ENCODE data around the gene UQCC3. TPM values are rescaled to one million over a fixed set of nuclear protein-coding genes. Genes with fewer than 3 reads are reported as not detected.

Gene UQCC3, protein sequence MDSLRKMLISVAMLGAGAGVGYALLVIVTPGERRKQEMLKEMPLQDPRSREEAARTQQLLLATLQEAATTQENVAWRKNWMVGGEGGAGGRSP
- total RNA-seq: 10 to 100 TPM in 1 of 2 donors, 1 to 10 TPM in 1; 9.2 to 11.1 TPM
- polyA plus RNA-seq (2013, experiment 1 of 2): 11.0 TPM
- 9.7 TPM for polyA plus RNA-seq (2013, experiment 2 of 2)
- long read RNA-seq, experiment 1, transcript UQCC3-201 (2 exons, 1,947 nt): major isoform, 23 of 25 reads
- long read RNA-seq, experiment 1, partial matches to known transcripts: 1 of 25 reads
- long read RNA-seq, experiment 1, other reads (novel, unspliced or antisense): 1 of 25 reads
- long read RNA-seq, experiment 2, transcript UQCC3-201 (2 exons, 1,947 nt): major isoform, 14 of 16 reads
- long read RNA-seq, experiment 2, partial matches to known transcripts: 0 of 16 reads
- long read RNA-seq, experiment 2, other reads (novel, unspliced or antisense): 2 of 16 reads
- long read RNA-seq, experiment 3, transcript UQCC3-201 (2 exons, 1,947 nt): major isoform, 15 of 17 reads
- long read RNA-seq, experiment 3, partial matches to known transcripts: 0 of 17 reads
- long read RNA-seq, experiment 3, other reads (novel, unspliced or antisense): 2 of 17 reads
- long read RNA-seq, experiment 4, partial matches to known transcripts: 0 of 2 reads
- long read RNA-seq, experiment 4, other reads (novel, unspliced or antisense): 0 of 2 reads

DNA sequence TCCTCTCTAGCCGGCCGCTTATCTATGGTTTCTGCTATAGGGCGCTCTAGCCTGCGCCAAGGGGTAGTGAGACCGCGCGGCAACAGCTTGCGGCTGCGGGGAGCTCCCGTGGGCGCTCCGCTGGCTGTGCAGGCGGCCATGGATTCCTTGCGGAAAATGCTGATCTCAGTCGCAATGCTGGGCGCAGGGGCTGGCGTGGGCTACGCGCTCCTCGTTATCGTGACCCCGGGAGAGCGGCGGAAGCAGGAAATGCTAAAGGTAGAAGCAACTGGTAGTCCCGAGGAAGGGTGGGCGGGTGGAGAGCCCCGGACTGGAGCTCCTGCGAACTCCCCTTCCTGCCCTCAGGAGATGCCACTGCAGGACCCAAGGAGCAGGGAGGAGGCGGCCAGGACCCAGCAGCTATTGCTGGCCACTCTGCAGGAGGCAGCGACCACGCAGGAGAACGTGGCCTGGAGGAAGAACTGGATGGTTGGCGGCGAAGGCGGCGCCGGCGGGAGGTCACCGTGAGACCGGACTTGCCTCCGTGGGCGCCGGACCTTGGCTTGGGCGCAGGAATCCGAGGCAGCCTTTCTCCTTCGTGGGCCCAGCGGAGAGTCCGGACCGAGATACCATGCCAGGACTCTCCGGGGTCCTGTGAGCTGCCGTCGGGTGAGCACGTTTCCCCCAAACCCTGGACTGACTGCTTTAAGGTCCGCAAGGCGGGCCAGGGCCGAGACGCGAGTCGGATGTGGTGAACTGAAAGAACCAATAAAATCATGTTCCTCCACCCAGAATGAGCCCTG, at the start of gene UQCC3, which contains the start of gene LBHD1:
TSS of gene UQCC3 (plus strand) at position 66 of the 782 bp plus-strand sequence. CDS start at position 139, 73 bp downstream.
TSS of gene LBHD1 (minus strand) at position 660 of the 782 bp plus-strand sequence. CDS start 2,236 bp downstream, outside the sequence.
- 0 to 1% methylated on average over 29 to 59 of the region's 59 CpGs for whole genome bisulfite sequencing, 2 experiments (ENCODE audit: insufficient coverage in 1 of 2, insufficient read length in 1 of 2)
- H3K36me3 ChIP-seq (ENCODE audit: control insufficient read depth, insufficient read depth, low read length): peaks cover 39% of the 10 kb centered on the region
- H3K27me3 ChIP-seq (ENCODE audit: control insufficient read depth, insufficient read depth, low read length, poor library complexity, severe bottlenecking): no peaks in the 10 kb centered on the region
- Mint-ChIP-seq H3K36me3 (ENCODE audit: low read depth) (peaks cover 31% of the 10 kb centered on the region), H3K27me3 (ENCODE audit: insufficient read depth) (no peaks in the 10 kb centered on the region), H3K4me3 (peak within 1 kb of the TSS; percentile 98), H3K4me1 (peaks cover 17% of the 10 kb centered on the region), H3K27ac (peak within 1 kb of the TSS; percentile 95), H3K9me3 (no peaks in the 10 kb centered on the region)
- no peaks in the 10 kb centered on the region for H3K4me1 ChIP-seq (ENCODE audit: control insufficient read depth, insufficient read depth, low read length)
- H3K9ac ChIP-seq (ENCODE audit: extremely low read depth, low read length, poor library complexity, severe bottlenecking): peak within 1 kb of the TSS; percentile 81
- peak within 1 kb of the TSS; percentile 71 for H3K27ac ChIP-seq (ENCODE audit: low read depth, low read length)
- peak; percentile 93 for DNase-seq
- H3K4me3 ChIP-seq (ENCODE audit: low read length): peak within 1 kb of the TSS; percentile 90
- no peaks in the 10 kb centered on the region for H3K9me3 ChIP-seq (ENCODE audit: control insufficient read depth, low read length)
- TF ChIP-seq, protein P1, sequence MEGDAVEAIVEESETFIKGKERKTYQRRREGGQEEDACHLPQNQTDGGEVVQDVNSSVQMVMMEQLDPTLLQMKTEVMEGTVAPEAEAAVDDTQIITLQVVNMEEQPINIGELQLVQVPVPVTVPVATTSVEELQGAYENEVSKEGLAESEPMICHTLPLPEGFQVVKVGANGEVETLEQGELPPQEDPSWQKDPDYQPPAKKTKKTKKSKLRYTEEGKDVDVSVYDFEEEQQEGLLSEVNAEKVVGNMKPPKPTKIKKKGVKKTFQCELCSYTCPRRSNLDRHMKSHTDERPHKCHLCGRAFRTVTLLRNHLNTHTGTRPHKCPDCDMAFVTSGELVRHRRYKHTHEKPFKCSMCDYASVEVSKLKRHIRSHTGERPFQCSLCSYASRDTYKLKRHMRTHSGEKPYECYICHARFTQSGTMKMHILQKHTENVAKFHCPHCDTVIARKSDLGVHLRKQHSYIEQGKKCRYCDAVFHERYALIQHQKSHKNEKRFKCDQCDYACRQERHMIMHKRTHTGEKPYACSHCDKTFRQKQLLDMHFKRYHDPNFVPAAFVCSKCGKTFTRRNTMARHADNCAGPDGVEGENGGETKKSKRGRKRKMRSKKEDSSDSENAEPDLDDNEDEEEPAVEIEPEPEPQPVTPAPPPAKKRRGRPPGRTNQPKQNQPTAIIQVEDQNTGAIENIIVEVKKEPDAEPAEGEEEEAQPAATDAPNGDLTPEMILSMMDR (conservative IDR thresholded peaks at IDR 0.05): no peak

DNA sequence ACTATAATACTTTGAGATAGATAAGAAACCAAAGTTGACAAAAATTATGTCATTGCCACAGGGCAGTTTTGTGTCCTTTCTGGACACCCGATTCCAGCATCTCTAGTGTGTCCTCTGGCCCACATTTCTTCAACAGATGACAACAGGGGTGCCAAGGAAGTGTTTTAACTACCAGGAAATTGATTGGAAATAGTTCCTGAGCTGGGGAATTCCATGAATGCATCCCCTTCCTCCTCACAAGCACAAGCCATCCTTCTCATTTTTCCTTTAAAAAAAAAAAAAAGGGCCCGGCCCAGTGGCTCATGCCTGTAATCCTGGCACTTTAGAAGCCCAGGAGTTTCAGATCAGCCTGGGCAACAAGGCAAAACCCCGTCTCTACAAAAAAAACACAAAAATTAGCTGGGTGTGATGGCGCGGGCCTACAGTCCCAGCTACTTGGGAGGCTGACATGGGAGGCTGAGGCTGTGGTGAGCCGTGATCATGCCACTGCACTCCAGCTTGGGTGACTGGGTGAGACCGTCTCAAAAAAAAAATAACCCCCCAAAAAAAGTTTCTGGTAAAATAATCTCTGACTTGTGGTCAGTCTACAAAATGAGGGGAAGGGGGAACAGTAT, 48.9 kb upstream of the UQCC3 start:
- no peaks in the 10 kb centered on the region for H3K27me3 ChIP-seq (ENCODE audit: control insufficient read depth, insufficient read depth, low read length, poor library complexity, severe bottlenecking)
- Mint-ChIP-seq H3K27me3 (ENCODE audit: insufficient read depth) (no peaks in the 10 kb centered on the region), H3K9me3 (no peaks in the 10 kb centered on the region), H3K4me1 (peaks cover 13% of the 10 kb centered on the region), H3K27ac (peak overlapping the region; percentile 95), H3K4me3 (peak overlapping the region; percentile 77), H3K36me3 (ENCODE audit: low read depth) (peaks cover 43% of the 10 kb centered on the region)
- H3K4me1 ChIP-seq (ENCODE audit: control insufficient read depth, insufficient read depth, low read length): no peaks in the 10 kb centered on the region
- no peak for DNase-seq
- H3K9me3 ChIP-seq (ENCODE audit: control insufficient read depth, low read length): no peaks in the 10 kb centered on the region
- H3K9ac ChIP-seq (ENCODE audit: extremely low read depth, low read length, poor library complexity, severe bottlenecking): no peak overlapping the region
- H3K27ac ChIP-seq (ENCODE audit: low read depth, low read length): peak overlapping the region; percentile 74
- TF ChIP-seq, protein P1 (conservative IDR thresholded peaks at IDR 0.05): no peak
- peak overlapping the region; percentile 65 for H3K4me3 ChIP-seq (ENCODE audit: low read length)
- 90 to 95% methylated on average over 2 to 7 of the region's 7 CpGs for WGBS, 2 experiments (ENCODE audit: insufficient coverage in 1 of 2, insufficient read length in 1 of 2)
- peaks cover 33% of the 10 kb centered on the region for H3K36me3 ChIP-seq (ENCODE audit: control insufficient read depth, insufficient read depth, low read length)

DNA sequence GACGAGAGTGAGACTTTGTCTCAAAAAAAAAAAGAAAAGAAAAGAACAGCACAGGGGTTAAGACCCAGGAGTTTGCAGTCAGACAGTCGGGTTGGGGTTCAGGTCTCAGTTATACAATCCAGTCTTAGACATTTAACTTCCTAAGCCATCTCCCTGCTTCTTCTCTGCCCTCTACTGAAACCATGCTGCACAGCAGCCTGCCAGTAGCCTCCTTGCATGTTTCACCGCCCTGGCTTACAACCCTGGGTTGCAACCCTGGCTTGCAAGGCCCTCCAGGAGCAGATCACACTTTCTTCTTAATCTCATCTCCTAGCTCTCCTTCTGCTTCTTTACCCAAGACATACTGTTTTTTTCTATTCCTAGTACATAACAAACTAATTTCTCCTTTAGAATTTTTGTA, 43.8 kb upstream of the UQCC3 start:
- Histone ChIP-seq H3K9me3 (ENCODE audit: control insufficient read depth, low read length) (no peaks in the 10 kb centered on the region), H3K27me3 (ENCODE audit: control insufficient read depth, insufficient read depth, low read length, poor library complexity, severe bottlenecking) (no peaks in the 10 kb centered on the region), H3K4me3 (ENCODE audit: low read length) (no peak overlapping the region), H3K36me3 (ENCODE audit: control insufficient read depth, insufficient read depth, low read length) (peaks cover 84% of the 10 kb centered on the region), H3K4me1 (ENCODE audit: control insufficient read depth, insufficient read depth, low read length) (no peaks in the 10 kb centered on the region), H3K27ac (ENCODE audit: low read depth, low read length) (no peak overlapping the region), H3K9ac (ENCODE audit: extremely low read depth, low read length, poor library complexity, severe bottlenecking) (no peak overlapping the region)
- Mint-ChIP-seq H3K36me3 (ENCODE audit: low read depth) (peaks cover 81% of the 10 kb centered on the region), H3K27me3 (ENCODE audit: insufficient read depth) (no peaks in the 10 kb centered on the region), H3K4me1 (no peaks in the 10 kb centered on the region), H3K4me3 (no peak overlapping the region), H3K27ac (peak overlapping the region; percentile 57), H3K9me3 (no peaks in the 10 kb centered on the region)
- TF ChIP-seq, protein P1 (conservative IDR thresholded peaks at IDR 0.05): no peak
- DNase-seq: no peak
- 93 to 95% methylated on average over 2 to 3 of the region's 3 CpGs for WGBS, 2 experiments (ENCODE audit: insufficient coverage in 1 of 2, insufficient read length in 1 of 2)

Measured in endodermal cell (in vitro differentiated cells).